Right lobe of liver (tissue), 6 donors: ENCODE data around the gene TMOD1. TPM values are rescaled to one million over a fixed set of nuclear protein-coding genes. Genes with fewer than 3 reads are reported as not detected.

ENCODE experiments used
- ATAC-seq, 4 donors: fragments of 200-7000 bp; cut with Tn5 transposase; one replicate each; pipeline ENCODE4 v1.9.1; 2020; ENCODE audit warnings: mild to moderate bottlenecking in 4 of 4, moderate library complexity in 4 of 4
- DNase-seq, 3 donors: peaks; one replicate each; pipeline ENCODE4 v3.0.0-alpha.2; 2020
- H3K27ac ChIP-seq, 3 donors: fragments of 200-600 bp; one replicate each; pipeline ENCODE4 v1.8.0; 2022
- H3K27me3 ChIP-seq, 2 donors: fragments of 200-600 bp; one replicate each; pipeline ENCODE4 v1.8.0; 2022
- H3K36me3 ChIP-seq, 4 donors: fragments of 200-600 bp; sonication (generic) in 1 of 4; one replicate each; pipeline versions ENCODE4 v1.5.1 to v1.8.0; 2017 to 2022; ENCODE audit warnings: control low read depth in 1 of 4
- H3K4me1 ChIP-seq, 4 donors: fragments of 200-600 bp; sonication (generic) in 1 of 4; one replicate each; pipeline versions ENCODE4 v1.5.1 to v1.8.0; 2017 to 2022; ENCODE audit warnings: control low read depth in 1 of 4
- H3K4me3 ChIP-seq, 3 donors: fragments of 200-600 bp; one replicate each; pipeline ENCODE4 v1.8.0; 2022
- H3K9me3 ChIP-seq, 4 donors: fragments of 200-600 bp; sonication (generic) in 1 of 4; one replicate each; pipeline versions ENCODE4 v1.5.1 to v1.8.0; 2017 to 2022; ENCODE audit warnings: control low read depth in 1 of 4
- POLR2A ChIP-seq: fragments of 450-650 bp; IDR thresholded peaks from one replicate; pipeline ENCODE4 v1.6.1; 2017; ENCODE audit warnings: antibody characterized with exemption, mild to moderate bottlenecking
- WGBS: methylation state at CpG from one replicate; pipeline ENCODE4 v1.1.6; 2018; ENCODE audit warnings: low coverage, low lambda C conversion rate; ENCODE audit not compliant: insufficient coverage; ENCODE audit errors: missing lambda C conversion rate; 5-methylcytosine and 5-hydroxymethylcytosine counted together
- intact Hi-C, 2 donors: fragments of 100-400 bp; cut with DNase I; formaldehyde crosslinking; loops; one replicate each; pipeline versions ENCODE4 v1.11.2 to v1.14.1; 2022
- total RNA-seq, 6 experiments: library from RNA; depleted of rRNA in 2 of 6; stranded (reverse); fragments of >200 nt in 2 of 6; fragmentation: NEBNext Ultra II Directional in 3 of 6; extraction: Animal tissue kit (Norgen Biotek cat#: 25700) in 3 of 6; gene quantifications; one replicate each; pipeline versions ENCODE4 v1.1.0 to v1.2.4, GENCODE V29; 2016 to 2023
- TF ChIP-seq, protein P1 (sequence below), 4 donors: fragments of 200-600 bp in 3 of 4; fragments of 450-650 bp in 1 of 4; IDR thresholded peaks; one replicate each; pipeline versions ENCODE4 v1.5.1 to v1.8.0; 2016 to 2022; ENCODE audit warnings: antibody characterized with exemption in 4 of 4, mild to moderate bottlenecking in 2 of 4
- donor health status: DM: no; HTN: yes; CAD: no.
- donor health status: DM: no; HTN: no; CAD: no.
- donor health status: DM: no; HTN: no; CAD: no.
- donor health status: DM: no; HTN: yes; CAD: no.
- donor health status: DM: no; HTN: yes; CAD: no.

Gene TMOD1
- total RNA-seq, 6 experiments from 2014 or later: 5.9 to 14.3 (median 12.7) TPM

DNA sequence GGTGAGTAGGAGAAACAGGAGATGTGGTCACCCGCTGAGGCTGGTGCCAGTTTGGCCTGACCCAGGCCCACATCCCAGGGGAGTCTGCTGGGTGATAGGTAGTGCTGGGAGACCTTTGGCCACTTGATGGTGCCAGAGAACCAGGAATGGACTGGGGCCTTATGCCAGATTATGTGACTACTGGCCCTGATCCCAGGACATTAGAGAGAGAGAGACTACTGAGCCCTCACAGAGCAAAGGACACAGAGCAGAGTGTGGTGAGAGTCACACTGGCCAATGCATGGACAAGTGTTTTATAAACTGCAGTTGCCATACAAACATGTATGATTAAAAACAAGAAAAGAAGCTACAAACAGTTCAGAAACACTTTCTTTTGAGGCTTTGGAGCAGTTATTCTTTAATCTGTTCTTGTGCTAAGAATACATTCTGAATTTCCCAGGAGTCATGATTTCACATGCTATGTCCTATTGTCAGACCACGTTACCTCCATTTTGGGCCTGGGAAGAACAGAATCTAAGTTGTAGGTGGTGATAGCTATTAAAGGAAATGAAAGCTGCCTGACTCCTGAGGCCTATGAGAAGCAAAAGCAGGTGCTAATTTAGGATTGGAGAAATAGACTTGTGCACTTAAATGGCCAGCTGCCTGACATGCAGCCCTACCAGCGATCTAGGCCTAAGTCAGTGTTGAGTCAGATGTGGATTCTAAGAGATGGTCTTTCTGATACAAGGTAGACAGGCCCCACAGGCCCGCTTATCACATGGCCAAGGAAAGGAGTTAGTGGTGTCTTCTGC, 32.6 kb upstream of the TMOD1 start:
- peak; percentile 12 for TF ChIP-seq POLR2A
- TF ChIP-seq, protein P1, sequence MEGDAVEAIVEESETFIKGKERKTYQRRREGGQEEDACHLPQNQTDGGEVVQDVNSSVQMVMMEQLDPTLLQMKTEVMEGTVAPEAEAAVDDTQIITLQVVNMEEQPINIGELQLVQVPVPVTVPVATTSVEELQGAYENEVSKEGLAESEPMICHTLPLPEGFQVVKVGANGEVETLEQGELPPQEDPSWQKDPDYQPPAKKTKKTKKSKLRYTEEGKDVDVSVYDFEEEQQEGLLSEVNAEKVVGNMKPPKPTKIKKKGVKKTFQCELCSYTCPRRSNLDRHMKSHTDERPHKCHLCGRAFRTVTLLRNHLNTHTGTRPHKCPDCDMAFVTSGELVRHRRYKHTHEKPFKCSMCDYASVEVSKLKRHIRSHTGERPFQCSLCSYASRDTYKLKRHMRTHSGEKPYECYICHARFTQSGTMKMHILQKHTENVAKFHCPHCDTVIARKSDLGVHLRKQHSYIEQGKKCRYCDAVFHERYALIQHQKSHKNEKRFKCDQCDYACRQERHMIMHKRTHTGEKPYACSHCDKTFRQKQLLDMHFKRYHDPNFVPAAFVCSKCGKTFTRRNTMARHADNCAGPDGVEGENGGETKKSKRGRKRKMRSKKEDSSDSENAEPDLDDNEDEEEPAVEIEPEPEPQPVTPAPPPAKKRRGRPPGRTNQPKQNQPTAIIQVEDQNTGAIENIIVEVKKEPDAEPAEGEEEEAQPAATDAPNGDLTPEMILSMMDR (IDR thresholded peaks at IDR 0.05): peak; percentile 80 to 93 (median 88)
- ATAC-seq: peak; percentile 99 to 100 (median 100)
- intact Hi-C loops: loop anchor here (5.0 to 10.0 kb wide), 2 partner anchors 133 to 136 kb away; no protein-coding TSS in a partner anchor
- 77% methylated on average over 3 of the region's 4 CpGs for WGBS
- Histone ChIP-seq H3K9me3 (no peaks in the 10 kb centered on the region), H3K27ac (peak overlapping the region; percentile 11 to 82 (median 63)), H3K27me3 (no peaks in the 10 kb centered on the region), H3K36me3 (peaks cover 0 to 1% (median 0%) of the 10 kb centered on the region in 4 donors), H3K4me3 (no peak overlapping the region), H3K4me1 (peaks cover 0 to 10% (median 3%) of the 10 kb centered on the region in 4 donors)
- peak; percentile 61 to 86 (median 69) for DNase-seq

DNA sequence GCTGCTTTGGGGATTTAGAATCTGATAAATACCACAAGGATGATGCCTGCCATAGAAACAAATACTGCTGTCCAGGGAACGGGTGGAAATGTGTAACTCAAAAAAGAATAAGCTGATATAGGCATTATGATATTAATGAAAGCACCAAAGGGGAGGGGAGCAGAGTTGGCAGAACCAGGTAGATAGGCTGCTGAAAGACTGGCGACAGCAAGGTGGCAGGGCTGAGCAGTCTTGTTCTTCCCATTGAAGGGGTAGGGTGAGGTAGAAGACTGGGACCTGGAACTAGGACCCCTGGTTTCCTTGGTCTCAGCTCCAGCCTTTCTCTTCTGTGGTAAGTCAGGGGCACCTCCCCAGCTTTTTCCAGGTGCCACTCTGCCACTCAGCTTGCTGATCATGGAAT, 31.4 kb upstream of the TMOD1 start:
- peak; percentile 50 to 58 (median 50) for ATAC-seq
- H3K27me3 ChIP-seq: no peaks in the 10 kb centered on the region
- H3K4me3 ChIP-seq: no peak overlapping the region
- peaks cover 0 to 10% (median 3%) of the 10 kb centered on the region in 4 donors for H3K4me1 ChIP-seq
- peaks cover 0 to 4% (median 2%) of the 10 kb centered on the region in 4 donors for H3K36me3 ChIP-seq
- 52% methylated on average over 2 of the region's 2 CpGs for WGBS
- intact Hi-C loops: no loop called here
- TF ChIP-seq, protein P1 (IDR thresholded peaks at IDR 0.05): peak; percentile 37 to 54 (median 44)
- no peak for TF ChIP-seq POLR2A
- H3K27ac ChIP-seq: no peak overlapping the region
- no peaks in the 10 kb centered on the region for H3K9me3 ChIP-seq
- no peak for DNase-seq

DNA sequence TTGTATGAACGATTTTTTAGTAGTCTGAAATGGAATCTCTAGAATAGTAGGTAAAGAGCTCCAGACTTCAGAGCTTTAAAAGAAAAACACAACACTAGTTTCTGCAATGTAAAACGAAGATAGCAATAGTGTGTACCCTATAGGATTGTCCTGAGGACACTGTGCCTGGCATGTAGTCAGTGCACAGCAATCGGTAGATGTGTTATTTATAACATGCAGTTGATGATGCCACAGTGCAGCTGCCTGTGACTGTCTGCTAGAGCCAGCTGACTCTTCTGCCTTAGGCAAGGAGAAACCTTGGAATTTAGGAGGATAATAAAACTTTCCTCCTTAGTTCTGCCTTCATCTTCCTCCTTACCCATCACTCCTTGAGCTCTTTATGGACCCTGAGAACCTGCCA, 27.7 kb upstream of the TMOD1 start:
- no peak overlapping the region for H3K27ac ChIP-seq
- H3K27me3 ChIP-seq: no peaks in the 10 kb centered on the region
- TF ChIP-seq, protein P1 (IDR thresholded peaks at IDR 0.05): no peak
- TF ChIP-seq POLR2A: no peak
- ATAC-seq: no peak
- H3K9me3 ChIP-seq: no peaks in the 10 kb centered on the region
- peaks cover 0 to 4% (median 2%) of the 10 kb centered on the region in 4 donors for H3K36me3 ChIP-seq
- H3K4me3 ChIP-seq: no peak overlapping the region
- intact Hi-C loops: no loop called here
- 86% methylated on average over 3 of the region's 3 CpGs for WGBS
- peaks cover 0 to 19% (median 5%) of the 10 kb centered on the region in 4 donors for H3K4me1 ChIP-seq
- DNase-seq: no peak

DNA sequence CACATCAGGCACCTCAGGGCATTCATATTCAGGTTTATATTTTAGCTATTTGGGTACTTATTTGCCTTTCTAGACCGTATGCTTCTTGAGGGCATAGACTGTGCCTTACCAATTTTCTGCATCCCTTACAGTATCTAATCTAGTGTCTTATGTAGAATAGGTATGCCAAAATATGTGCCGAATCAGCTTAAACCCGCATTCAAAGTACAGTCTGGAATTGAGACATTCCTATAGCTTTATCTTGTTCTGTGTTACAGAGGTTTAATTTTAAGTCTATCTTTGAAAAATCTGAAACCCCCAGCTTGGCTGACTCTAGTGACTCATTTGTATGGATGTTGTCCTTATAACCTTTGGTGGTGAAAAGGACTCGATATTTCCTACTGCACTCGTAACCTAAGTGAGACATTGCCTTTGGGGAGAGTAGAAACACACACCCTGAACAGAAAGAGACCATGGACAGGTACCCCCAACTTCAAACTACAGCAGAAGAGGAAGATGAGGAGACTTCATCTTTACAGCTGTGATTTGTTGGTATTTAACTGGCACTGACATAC, 27.0 kb upstream of the TMOD1 start:
- intact Hi-C loops: no loop called here
- DNase-seq: no peak
- TF ChIP-seq, protein P1 (IDR thresholded peaks at IDR 0.05): no peak
- no peak for TF ChIP-seq POLR2A
- Histone ChIP-seq H3K27ac (no peak overlapping the region), H3K27me3 (no peaks in the 10 kb centered on the region), H3K36me3 (peaks cover 0 to 4% (median 2%) of the 10 kb centered on the region in 4 donors), H3K9me3 (no peaks in the 10 kb centered on the region), H3K4me1 (peaks cover 0 to 20% (median 5%) of the 10 kb centered on the region in 4 donors), H3K4me3 (no peak overlapping the region)
- no peak for ATAC-seq
- 76% methylated on average over 5 of the region's 5 CpGs for WGBS
